Stomach (tissue), 9 donors: ENCODE results near the gene SYNJ1. TPM values are rescaled to one million over a fixed set of nuclear protein-coding genes. Genes with fewer than 3 reads are reported as not detected.
"Not testable (repeated sequence)": the region's sequence is repeated elsewhere in the genome, so short reads cannot be mapped to it uniquely, and the experiment has no call there.

Experiments
- DNase-seq, 2 donors: peaks; one replicate each; pipeline versions ENCODE4 v3.0.0 to v3.0.0-alpha.2; 2013 to 2019
- H3K27ac ChIP-seq, 5 donors: fragments of 200-600 bp in 4 of 5; sonication (generic) in 4 of 5; one replicate each; pipeline ENCODE4 v1.5.1; 2013 to 2019; ENCODE audit warnings: mild to moderate bottlenecking in 1 of 5, moderate library complexity in 1 of 5
- H3K27me3 ChIP-seq, 3 donors: fragments of 200-600 bp; sonication (generic); one replicate each; pipeline ENCODE4 v1.5.1; 2017 to 2019; ENCODE audit warnings: mixed run types in 1 of 3
- H3K36me3 ChIP-seq, 4 donors: fragments of 200-600 bp; sonication (generic); 1 replicate in 3 of 4; 2 replicates in 1 of 4; pipeline ENCODE4 v1.5.1; 2016 to 2019
- H3K4me1 ChIP-seq, 4 donors: fragments of 200-600 bp; sonication (generic); one replicate each; pipeline ENCODE4 v1.5.1; 2016 to 2019
- H3K4me3 ChIP-seq, 4 donors: fragments of 200-600 bp; sonication (generic) in 3 of 4; one replicate each; pipeline ENCODE4 v1.5.1; 2016 to 2019; ENCODE audit warnings: mild to moderate bottlenecking in 1 of 4
- H3K9me3 ChIP-seq, 4 donors: fragments of 200-600 bp; sonication (generic); one replicate each; pipeline ENCODE4 v1.5.1; 2016 to 2019
- CTCF ChIP-seq, 7 experiments: fragments of 450-650 bp in 4 of 7; fragments of 200-600 bp in 3 of 7; sonication (generic) in 3 of 7; IDR thresholded peaks; one replicate each; pipeline ENCODE4 v1.5.1; 2016 to 2019; ENCODE audit warnings: antibody characterized with exemption in 7 of 7, control low read depth in 2 of 7, mild to moderate bottlenecking in 1 of 7
- EP300 ChIP-seq: sonication (generic); formaldehyde crosslinking; IDR thresholded peaks from one replicate; pipeline ENCODE4 v1.6.1; 2017; ENCODE audit warnings: antibody characterized with exemption
- POLR2A ChIP-seq, 4 donors: fragments of 450-650 bp; IDR thresholded peaks; one replicate each; pipeline ENCODE4 v1.6.1; 2016; ENCODE audit warnings: antibody characterized with exemption in 4 of 4, control low read depth in 2 of 4, mild to moderate bottlenecking in 1 of 4, moderate library complexity in 1 of 4
- POLR2AphosphoS5 ChIP-seq, 3 donors: sonication (generic); formaldehyde crosslinking; IDR thresholded peaks; one replicate each; pipeline ENCODE4 v1.6.1; 2016; ENCODE audit warnings: antibody characterized with exemption in 3 of 3
- WGBS, 5 donors: extraction: QIAGEN DNeasy Blood & Tissue Kit in 3 of 5; methylation state at CpG; one replicate each; pipeline versions ENCODE4 v1.1.5 to v1.1.7; 2013 to 2018; 5-methylcytosine and 5-hydroxymethylcytosine counted together
- intact Hi-C: fragments of 100-400 bp; cut with DNase I; formaldehyde crosslinking; loops from one replicate; pipeline ENCODE4 v1.15.1; 2023; ENCODE audit warnings: low total_unique reads
- polyA plus RNA-seq, 3 donors: library from polyadenylated mRNA; stranded (reverse); fragments of 200-250 nt; gene quantifications; one replicate each; pipeline ENCODE4 v1.2.3, GENCODE V29; 2013
- total RNA-seq, 5 donors: library from RNA; depleted of rRNA; stranded (reverse); fragments of >200 nt; gene quantifications; one replicate each; pipeline versions ENCODE4 v1.1.0 to v1.2.3, GENCODE V29; 2014 to 2016
- donor health status: healthy with polysubstance abuse.
- donor health status: Bipolar disorder and iron deficiency.
- donor health status: healthy.

The SYNJ1 gene
- total and polyA plus RNA-seq, 8 donors: 0.89 to 245 (median 6.0) TPM

GRCh38 chr21:32742396-32742795 is 14.6 kb upstream of the SYNJ1 start:
- H3K4me1 ChIP-seq: no peaks in the 10 kb centered on the region
- intact Hi-C loops: no loop called here
- no peak overlapping the region for H3K4me3 ChIP-seq
- TF ChIP-seq POLR2AphosphoS5 (IDR thresholded peaks at IDR 0.05) (no peak), CTCF (IDR thresholded peaks at IDR 0.05) (no peak), EP300 (no peak), POLR2A (IDR thresholded peaks at IDR 0.05) (no peak)
- no peaks in the 10 kb centered on the region for H3K9me3 ChIP-seq
- H3K27me3 ChIP-seq: no peaks in the 10 kb centered on the region
- DNase-seq: no peak
- 80 to 92% (median 84%) methylated on average over 2 of the region's 2 CpGs for WGBS, 5 donors
- H3K27ac ChIP-seq: no peak overlapping the region
- H3K36me3 ChIP-seq: peaks cover 27 to 100% (median 98%) of the 10 kb centered on the region in 4 donors

GRCh38 chr21:32741336-32741735 is 13.5 kb upstream of the SYNJ1 start:
- Histone ChIP-seq H3K27me3 (no peaks in the 10 kb centered on the region), H3K4me3 (no peak overlapping the region), H3K9me3 (no peaks in the 10 kb centered on the region), H3K27ac (no peak overlapping the region), H3K36me3 (peaks cover 20 to 100% (median 98%) of the 10 kb centered on the region in 4 donors), H3K4me1 (no peaks in the 10 kb centered on the region)
- DNase-seq: no peak
- intact Hi-C loops: no loop called here
- WGBS, 5 donors: 90 to 96% (median 91%) methylated on average over 3 of the region's 3 CpGs
- no peak for TF ChIP-seq POLR2AphosphoS5 (IDR thresholded peaks at IDR 0.05)

DNA sequence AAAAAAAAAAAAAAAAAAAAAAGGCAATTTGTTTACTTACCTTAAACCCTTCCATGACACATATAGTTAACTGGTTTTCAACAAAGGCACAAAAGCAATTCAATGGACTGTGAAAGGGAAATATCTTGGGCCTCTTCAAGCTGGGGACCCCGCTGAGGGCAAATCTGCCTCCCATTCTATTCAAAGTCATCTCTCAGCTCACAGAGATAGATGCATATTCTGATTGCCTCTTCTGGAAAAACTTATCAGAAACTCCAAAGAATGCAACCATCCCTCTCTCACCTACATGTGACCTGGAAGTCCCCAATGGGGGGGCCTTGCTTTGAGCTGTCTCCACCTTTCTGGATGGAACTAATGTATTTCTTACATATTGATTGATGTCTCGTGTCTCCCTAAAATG is 12.1 kb upstream of the SYNJ1 start:
- no peaks in the 10 kb centered on the region for H3K4me1 ChIP-seq
- peaks cover 23 to 100% (median 98%) of the 10 kb centered on the region in 4 donors for H3K36me3 ChIP-seq
- TF ChIP-seq POLR2A (IDR thresholded peaks at IDR 0.05): no peak
- TF ChIP-seq EP300: no peak
- no peak for TF ChIP-seq POLR2AphosphoS5 (IDR thresholded peaks at IDR 0.05)
- TF ChIP-seq CTCF (IDR thresholded peaks at IDR 0.05): no peak
- intact Hi-C loops: no loop called here
- 90 to 100% (median 95%) methylated on average over 2 of the region's 2 CpGs for WGBS, 5 donors
- no peak for DNase-seq
- no peaks in the 10 kb centered on the region for H3K9me3 ChIP-seq
- no peak overlapping the region for H3K27ac ChIP-seq
- no peaks in the 10 kb centered on the region for H3K27me3 ChIP-seq
- no peak overlapping the region for H3K4me3 ChIP-seq

- H3K27ac ChIP-seq, DNase-seq, H3K27me3 ChIP-seq, intact Hi-C loops, H3K4me1 ChIP-seq, H3K9me3 ChIP-seq, H3K4me3 ChIP-seq: not testable (repeated sequence)
- peaks cover 15 to 87% (median 84%) of the 10 kb centered on the region in 4 donors for H3K36me3 ChIP-seq
- WGBS, 5 donors: 84 to 92% (median 87%) methylated on average over 4 of the region's 4 CpGs
Measured at GRCh38 chr21:32736083-32736482, 8.3 kb upstream of the SYNJ1 start.

GRCh38 chr21:32735524-32735923 is 7.7 kb upstream of the SYNJ1 start:
- WGBS, 5 donors: 75 to 90% (median 81%) methylated on average over 2 of the region's 2 CpGs
- intact Hi-C loops: no loop called here
- no peak overlapping the region for H3K27ac ChIP-seq
- H3K4me1 ChIP-seq: no peaks in the 10 kb centered on the region
- H3K27me3 ChIP-seq: no peaks in the 10 kb centered on the region
- TF ChIP-seq CTCF (IDR thresholded peaks at IDR 0.05): no peak
- TF ChIP-seq EP300: no peak
- TF ChIP-seq POLR2AphosphoS5 (IDR thresholded peaks at IDR 0.05): no peak
- TF ChIP-seq POLR2A (IDR thresholded peaks at IDR 0.05): no peak
- DNase-seq: no peak
- no peaks in the 10 kb centered on the region for H3K9me3 ChIP-seq
- H3K4me3 ChIP-seq: no peak overlapping the region
- H3K36me3 ChIP-seq: peaks cover 15 to 82% (median 79%) of the 10 kb centered on the region in 4 donors
